Activated T-cell treated with anti-CD3 and anti-CD28 coated beads, Interleukin-2, amount 50 U/mL, for 24 hours (primary cell): ENCODE measurements around the gene PTER.
A peak's percentile ranks its signal among the peaks of the same experiment; 100 is the strongest.

Experiments
- DNase-seq: peaks from one replicate; pipeline ENCODE4 v3.0.0-alpha.2; 2020
- H3K27ac Mint-ChIP-seq: 2 replicates; pipeline ENCODE4 v1.8.0; 2020; ENCODE audit warnings: mild to moderate bottlenecking, mixed read lengths
- H3K27me3 Mint-ChIP-seq: 2 replicates; pipeline ENCODE4 v1.8.0; 2020; ENCODE audit warnings: mixed read lengths
- H3K36me3 Mint-ChIP-seq: 2 replicates; pipeline ENCODE4 v1.8.0; 2020; ENCODE audit warnings: low read depth, mixed read lengths
- H3K4me1 Mint-ChIP-seq: 2 replicates; pipeline ENCODE4 v1.8.0; 2020; ENCODE audit warnings: low read depth, mixed read lengths
- H3K4me3 Mint-ChIP-seq: 2 replicates; pipeline ENCODE4 v1.8.0; 2020; ENCODE audit warnings: mild to moderate bottlenecking, moderate library complexity, mixed read lengths
- H3K9me3 Mint-ChIP-seq: 2 replicates; pipeline ENCODE4 v1.8.0; 2020; ENCODE audit warnings: mixed read lengths

Gene PTER

GRCh38 chr10:16493884-16494536, 57.2 kb downstream of the PTER start:
- peaks cover 2% of the 10 kb centered on the region for H3K4me1 Mint-ChIP-seq

GRCh38 chr10:16497911-16498310, 61.1 kb downstream of the PTER start:
- no peak overlapping the region for H3K27ac Mint-ChIP-seq
- no peaks in the 10 kb centered on the region for H3K27me3 Mint-ChIP-seq
- no peak overlapping the region for H3K4me3 Mint-ChIP-seq
- DNase-seq = no peak
- H3K4me1 Mint-ChIP-seq = peaks cover 2% of the 10 kb centered on the region
- no peaks in the 10 kb centered on the region for H3K9me3 Mint-ChIP-seq
- H3K36me3 Mint-ChIP-seq = peaks cover 46% of the 10 kb centered on the region

More at GRCh38 chr10:16493884-16494536, 57.2 kb downstream of the PTER start:
- DNase-seq = no peak
- Mint-ChIP-seq H3K4me3 (no peak overlapping the region), H3K27me3 (no peaks in the 10 kb centered on the region), H3K27ac (no peak overlapping the region), H3K9me3 (no peaks in the 10 kb centered on the region), H3K36me3 (peaks cover 61% of the 10 kb centered on the region)

GRCh38 chr10:16505161-16505560, 68.4 kb downstream of the PTER start:
- Mint-ChIP-seq H3K27ac (no peak overlapping the region), H3K27me3 (no peaks in the 10 kb centered on the region), H3K36me3 (peaks cover 29% of the 10 kb centered on the region), H3K4me3 (no peak overlapping the region), H3K9me3 (no peaks in the 10 kb centered on the region), H3K4me1 (no peaks in the 10 kb centered on the region)
- DNase-seq = no peak

- Mint-ChIP-seq H3K27me3 (no peaks in the 10 kb centered on the region), H3K36me3 (peaks cover 41% of the 10 kb centered on the region), H3K4me3 (no peak overlapping the region), H3K4me1 (no peaks in the 10 kb centered on the region), H3K9me3 (no peaks in the 10 kb centered on the region), H3K27ac (no peak overlapping the region)
- DNase-seq = no peak
Observed at GRCh38 chr10:16509996-16510395, 73.2 kb downstream of the PTER start.

GRCh38 chr10:16510843-16511242, 74.0 kb downstream of the PTER start:
- DNase-seq = no peak
- H3K27me3 Mint-ChIP-seq = no peaks in the 10 kb centered on the region
- H3K36me3 Mint-ChIP-seq = peaks cover 41% of the 10 kb centered on the region
- H3K27ac Mint-ChIP-seq = no peak overlapping the region
- H3K4me3 Mint-ChIP-seq = no peak overlapping the region
- H3K4me1 Mint-ChIP-seq = no peaks in the 10 kb centered on the region
- H3K9me3 Mint-ChIP-seq = no peaks in the 10 kb centered on the region

GRCh38 chr10:16518822-16519221, 82.0 kb downstream of the PTER start:
- peaks cover 4% of the 10 kb centered on the region for H3K36me3 Mint-ChIP-seq
- peaks cover 36% of the 10 kb centered on the region for H3K27me3 Mint-ChIP-seq
- H3K4me1 Mint-ChIP-seq = peaks cover 12% of the 10 kb centered on the region
- DNase-seq = no peak
- H3K27ac Mint-ChIP-seq = no peak overlapping the region
- no peaks in the 10 kb centered on the region for H3K9me3 Mint-ChIP-seq
- no peak overlapping the region for H3K4me3 Mint-ChIP-seq

- peaks cover 2% of the 10 kb centered on the region for H3K36me3 Mint-ChIP-seq
- peak overlapping the region; percentile 41 for H3K27ac Mint-ChIP-seq
- peaks cover 36% of the 10 kb centered on the region for H3K27me3 Mint-ChIP-seq
- H3K4me1 Mint-ChIP-seq = peaks cover 12% of the 10 kb centered on the region
- no peak for DNase-seq
- no peaks in the 10 kb centered on the region for H3K9me3 Mint-ChIP-seq
- peak overlapping the region; percentile 69 for H3K4me3 Mint-ChIP-seq
Observed at GRCh38 chr10:16519250-16519907, 82.6 kb downstream of the PTER start.

- H3K27me3 Mint-ChIP-seq = peaks cover 39% of the 10 kb centered on the region
- H3K4me3 Mint-ChIP-seq = peak overlapping the region; percentile 69
- H3K9me3 Mint-ChIP-seq = no peaks in the 10 kb centered on the region
- peak overlapping the region; percentile 41 for H3K27ac Mint-ChIP-seq
- peaks cover 2% of the 10 kb centered on the region for H3K36me3 Mint-ChIP-seq
- peaks cover 12% of the 10 kb centered on the region for H3K4me1 Mint-ChIP-seq
- DNase-seq = peak; percentile 43
Observed at GRCh38 chr10:16519908-16520861, 83.4 kb downstream of the PTER start.

GRCh38 chr10:16520900-16521299, 84.1 kb downstream of the PTER start:
- H3K27me3 Mint-ChIP-seq = peaks cover 39% of the 10 kb centered on the region
- peak overlapping the region; percentile 66 for H3K4me3 Mint-ChIP-seq
- H3K36me3 Mint-ChIP-seq = peaks cover 2% of the 10 kb centered on the region
- DNase-seq = peak; percentile 58
- H3K9me3 Mint-ChIP-seq = no peaks in the 10 kb centered on the region
- H3K4me1 Mint-ChIP-seq = peaks cover 12% of the 10 kb centered on the region
- H3K27ac Mint-ChIP-seq = no peak overlapping the region

- Mint-ChIP-seq H3K9me3 (no peaks in the 10 kb centered on the region), H3K27ac (no peak within 1 kb of the TSS), H3K4me1 (peaks cover 12% of the 10 kb centered on the region), H3K36me3 (peaks cover 2% of the 10 kb centered on the region), H3K27me3 (peaks cover 39% of the 10 kb centered on the region), H3K4me3 (peak within 1 kb of the TSS; percentile 77)
- DNase-seq = peak; percentile 48
Observed at GRCh38 chr10:16521311-16522016, 84.7 kb downstream of the PTER start, which contains the start of gene C1QL3. Gene C1QL3, minus strand, starts transcription at chr10:16521879. Its CDS starts 814 bp downstream, at chr10:16521065.

GRCh38 chr10:16527452-16527851, 90.6 kb downstream of the PTER start:
- H3K36me3 Mint-ChIP-seq = no peaks in the 10 kb centered on the region
- H3K27ac Mint-ChIP-seq = no peak overlapping the region
- H3K4me3 Mint-ChIP-seq = no peak overlapping the region
- no peaks in the 10 kb centered on the region for H3K4me1 Mint-ChIP-seq
- H3K27me3 Mint-ChIP-seq = peaks cover 14% of the 10 kb centered on the region
- DNase-seq = no peak
- H3K9me3 Mint-ChIP-seq = no peaks in the 10 kb centered on the region

- H3K9me3 Mint-ChIP-seq = no peaks in the 10 kb centered on the region
- H3K4me3 Mint-ChIP-seq = no peak overlapping the region
- no peak for DNase-seq
- no peak overlapping the region for H3K27ac Mint-ChIP-seq
- no peaks in the 10 kb centered on the region for H3K36me3 Mint-ChIP-seq
- H3K27me3 Mint-ChIP-seq = peaks cover under 1% of the 10 kb centered on the region
- H3K4me1 Mint-ChIP-seq = no peaks in the 10 kb centered on the region
Observed at GRCh38 chr10:16529853-16530252, 93.0 kb downstream of the PTER start.

- H3K36me3 Mint-ChIP-seq = no peaks in the 10 kb centered on the region
- H3K4me3 Mint-ChIP-seq = no peak overlapping the region
- H3K27me3 Mint-ChIP-seq = peaks cover 5% of the 10 kb centered on the region
- no peaks in the 10 kb centered on the region for H3K9me3 Mint-ChIP-seq
- no peak overlapping the region for H3K27ac Mint-ChIP-seq
- H3K4me1 Mint-ChIP-seq = no peaks in the 10 kb centered on the region
- DNase-seq = no peak
Observed at GRCh38 chr10:16536155-16536554, 99.3 kb downstream of the PTER start.

- no peaks in the 10 kb centered on the region for H3K9me3 Mint-ChIP-seq
- H3K27ac Mint-ChIP-seq = no peak overlapping the region
- no peak overlapping the region for H3K4me3 Mint-ChIP-seq
- H3K27me3 Mint-ChIP-seq = peaks cover 34% of the 10 kb centered on the region
- H3K4me1 Mint-ChIP-seq = no peaks in the 10 kb centered on the region
- no peak for DNase-seq
- no peaks in the 10 kb centered on the region for H3K36me3 Mint-ChIP-seq
Observed at GRCh38 chr10:16544099-16544498, 107.3 kb downstream of the PTER start.
